Effector memory CD4-positive, alpha-beta T cell (primary cell): ENCODE measurements around the gene DGAT2.

Experiments
- DNase-seq, 3 donors: peaks; one replicate each; pipeline ENCODE4 v3.0.0-alpha.2; 2020
- H3K27ac ChIP-seq: 2 replicates; pipeline ENCODE4 v1.7.0; 2013; ENCODE audit warnings: mild to moderate bottlenecking, low read length, moderate library complexity; ENCODE audit not compliant: insufficient read depth, poor library complexity, severe bottlenecking
- H3K27me3 ChIP-seq: replicated peaks from 2 replicates; pipeline ENCODE4 v1.7.0; 2013; ENCODE audit warnings: mild to moderate bottlenecking, low read length; ENCODE audit not compliant: insufficient read depth, control insufficient read depth, poor library complexity, severe bottlenecking
- H3K36me3 ChIP-seq: 2 replicates; pipeline ENCODE4 v1.7.0; 2013; ENCODE audit warnings: mild to moderate bottlenecking, low read length, moderate library complexity; ENCODE audit not compliant: control insufficient read depth, insufficient read depth
- H3K4me1 ChIP-seq: 2 replicates; pipeline ENCODE4 v1.7.0; 2013; ENCODE audit warnings: low read length, mild to moderate bottlenecking; ENCODE audit not compliant: control insufficient read depth, insufficient read depth, poor library complexity, severe bottlenecking
- H3K4me3 ChIP-seq: 2 replicates; pipeline ENCODE4 v1.7.0; 2013; ENCODE audit warnings: low read length, low read depth, mild to moderate bottlenecking; ENCODE audit not compliant: insufficient read depth, poor library complexity, severe bottlenecking
- H3K9me3 ChIP-seq: 2 replicates; pipeline ENCODE4 v1.7.0; 2013; ENCODE audit warnings: mild to moderate bottlenecking, low read length, moderate library complexity; ENCODE audit not compliant: control insufficient read depth

The DGAT2 gene

GRCh38 chr11:75767228-75767572 lies 1.4 kb upstream of the DGAT2 start:
- H3K4me3 ChIP-seq, result no peak overlapping the region
- H3K36me3 ChIP-seq, result no peaks in the 10 kb centered on the region
- no peaks in the 10 kb centered on the region for H3K9me3 ChIP-seq
- peaks cover 6% of the 10 kb centered on the region for H3K27me3 ChIP-seq
- no peak for DNase-seq
- no peak overlapping the region for H3K27ac ChIP-seq
- H3K4me1 ChIP-seq, result peaks cover 18% of the 10 kb centered on the region

- H3K4me1 ChIP-seq, result peaks cover 18% of the 10 kb centered on the region
- H3K27me3 ChIP-seq, result peaks cover 6% of the 10 kb centered on the region
- DNase-seq, result no peak
- no peaks in the 10 kb centered on the region for H3K36me3 ChIP-seq
- H3K4me3 ChIP-seq, result peak overlapping the region; percentile 58
- H3K9me3 ChIP-seq, result no peaks in the 10 kb centered on the region
- no peak overlapping the region for H3K27ac ChIP-seq
Observed at GRCh38 chr11:75767793-75768111, 826 bp upstream of the DGAT2 start.

- Histone ChIP-seq H3K9me3 (no peaks in the 10 kb centered on the region), H3K27ac (no peak overlapping the region), H3K27me3 (peaks cover 6% of the 10 kb centered on the region), H3K4me3 (peak overlapping the region; percentile 58), H3K36me3 (no peaks in the 10 kb centered on the region), H3K4me1 (peaks cover 18% of the 10 kb centered on the region)
- DNase-seq, result no peak
Observed at GRCh38 chr11:75768909-75769771, 562 bp downstream of the DGAT2 start.

GRCh38 chr11:75770102-75770501 lies 1.5 kb downstream of the DGAT2 start:
- no peak for DNase-seq
- Histone ChIP-seq H3K36me3 (no peaks in the 10 kb centered on the region), H3K4me3 (no peak overlapping the region), H3K4me1 (peaks cover 18% of the 10 kb centered on the region), H3K27me3 (peaks cover 6% of the 10 kb centered on the region), H3K9me3 (no peaks in the 10 kb centered on the region), H3K27ac (no peak overlapping the region)

- no peak overlapping the region for H3K27ac ChIP-seq
- no peaks in the 10 kb centered on the region for H3K36me3 ChIP-seq
- H3K4me1 ChIP-seq, result peaks cover 18% of the 10 kb centered on the region
- peaks cover 6% of the 10 kb centered on the region for H3K27me3 ChIP-seq
- DNase-seq, result no peak
- H3K9me3 ChIP-seq, result no peaks in the 10 kb centered on the region
- H3K4me3 ChIP-seq, result no peak overlapping the region
Observed at GRCh38 chr11:75771646-75772410, 3.2 kb downstream of the DGAT2 start.

GRCh38 chr11:75773595-75774353 lies 5.2 kb downstream of the DGAT2 start:
- no peak for DNase-seq
- H3K4me1 ChIP-seq, result peaks cover 7% of the 10 kb centered on the region
- no peak overlapping the region for H3K4me3 ChIP-seq
- peaks cover 4% of the 10 kb centered on the region for H3K27me3 ChIP-seq
- H3K9me3 ChIP-seq, result no peaks in the 10 kb centered on the region
- no peaks in the 10 kb centered on the region for H3K36me3 ChIP-seq
- H3K27ac ChIP-seq, result no peak overlapping the region

- Histone ChIP-seq H3K4me1 (no peaks in the 10 kb centered on the region), H3K36me3 (no peaks in the 10 kb centered on the region)
Observed at GRCh38 chr11:75775056-75775455, 6.5 kb downstream of the DGAT2 start.

GRCh38 chr11:75776546-75776945 lies 8.0 kb downstream of the DGAT2 start:
- Histone ChIP-seq H3K27ac (no peak overlapping the region), H3K9me3 (no peaks in the 10 kb centered on the region), H3K36me3 (no peaks in the 10 kb centered on the region), H3K4me3 (no peak overlapping the region), H3K4me1 (no peaks in the 10 kb centered on the region), H3K27me3 (no peaks in the 10 kb centered on the region)
- DNase-seq, result no peak

More at GRCh38 chr11:75775056-75775455, 6.5 kb downstream of the DGAT2 start:
- Histone ChIP-seq H3K27ac (no peak overlapping the region), H3K4me3 (no peak overlapping the region), H3K9me3 (no peaks in the 10 kb centered on the region), H3K27me3 (no peaks in the 10 kb centered on the region)
- no peak for DNase-seq

- Histone ChIP-seq H3K27me3 (no peaks in the 10 kb centered on the region), H3K9me3 (no peaks in the 10 kb centered on the region), H3K4me3 (no peak overlapping the region), H3K36me3 (no peaks in the 10 kb centered on the region), H3K27ac (no peak overlapping the region), H3K4me1 (no peaks in the 10 kb centered on the region)
- DNase-seq, result no peak
Observed at GRCh38 chr11:75777461-75778110, 9.0 kb downstream of the DGAT2 start.
